ENCODE measurements around the gene MYCBP2. TPM values are rescaled to one million over a fixed set of nuclear protein-coding genes. Genes with fewer than 3 reads are reported as not detected.
"Not testable (repeated sequence)": the region's sequence is repeated elsewhere in the genome, so short reads cannot be mapped to it uniquely, and the experiment has no call there.

The MYCBP2 gene
- total RNA-seq, 1 donor from 2014 or later, result 37.4 TPM

GRCh38 chr13:77290342-77290741 lies 36.6 kb downstream of the MYCBP2 start:
- no peak overlapping the region for H3K4me3 ChIP-seq (ENCODE audit: low read depth, low read length)
- H3K36me3 ChIP-seq (ENCODE audit: control insufficient read depth, insufficient read depth, low read length), result no peaks in the 10 kb centered on the region
- no peak for TF ChIP-seq CTCF (IDR thresholded peaks at IDR 0.05; ENCODE audit: insufficient read depth, low read length, severe bottlenecking)
- peak; percentile 49 for DNase-seq (ENCODE audit: low read depth)
- FAIRE-seq, result no peak
- no peaks in the 10 kb centered on the region for H3K27me3 ChIP-seq (ENCODE audit: control insufficient read depth, insufficient read depth, low read length)

DNA sequence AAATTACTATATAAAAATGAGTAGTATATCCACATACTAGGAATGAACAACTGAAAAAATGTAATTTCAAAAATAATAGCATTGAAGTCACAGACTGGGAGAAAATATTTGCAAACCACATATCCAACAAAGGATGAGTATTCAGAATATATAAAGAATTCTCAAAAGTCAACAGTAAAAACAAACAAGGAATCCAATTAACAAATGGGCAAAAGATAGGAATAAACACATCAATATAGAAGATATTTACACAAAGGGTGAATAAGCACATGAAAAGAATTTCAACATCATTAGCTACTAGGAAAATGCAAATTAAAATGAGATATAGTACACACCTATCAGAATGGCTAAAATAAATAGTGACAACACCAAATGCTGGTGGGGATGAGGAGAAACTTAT lies 37.0 kb downstream of the MYCBP2 start:
- Histone ChIP-seq H3K4me3 (ENCODE audit: low read depth, low read length) (no peak overlapping the region), H3K36me3 (ENCODE audit: control insufficient read depth, insufficient read depth, low read length) (no peaks in the 10 kb centered on the region), H3K27me3 (ENCODE audit: control insufficient read depth, insufficient read depth, low read length) (no peaks in the 10 kb centered on the region)
- TF ChIP-seq CTCF (IDR thresholded peaks at IDR 0.05; ENCODE audit: insufficient read depth, low read length, severe bottlenecking), result no peak
- FAIRE-seq (no peak), DNase-seq (ENCODE audit: low read depth) (peak; percentile 13)

DNA sequence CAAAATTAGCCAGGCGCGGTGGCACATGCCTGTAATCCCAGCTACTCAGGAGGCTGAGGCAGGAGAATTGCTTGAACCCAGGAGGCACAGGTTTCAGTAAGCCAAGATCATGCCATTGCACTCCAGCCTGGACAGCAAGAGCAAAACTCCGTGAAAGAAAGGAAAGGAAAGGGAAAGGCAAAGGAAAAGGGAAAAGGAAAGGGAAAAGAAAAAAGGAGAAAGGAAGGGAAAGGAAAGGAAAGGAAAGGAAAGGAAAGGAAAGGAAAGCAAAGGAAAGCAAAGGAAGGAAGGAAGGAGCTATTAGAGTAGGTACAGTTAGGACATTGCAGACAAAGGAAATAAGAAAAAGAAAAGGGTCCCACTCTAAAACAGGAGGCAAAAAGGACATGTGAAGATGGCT lies 41.3 kb downstream of the MYCBP2 start:
- H3K27me3 ChIP-seq (ENCODE audit: control insufficient read depth, insufficient read depth, low read length); DNase-seq (ENCODE audit: low read depth); FAIRE-seq; H3K36me3 ChIP-seq (ENCODE audit: control insufficient read depth, insufficient read depth, low read length); H3K4me3 ChIP-seq (ENCODE audit: low read depth, low read length): not testable (repeated sequence)

- DNase-seq (ENCODE audit: low read depth), result no peak
- FAIRE-seq, result no peak
- no peak for TF ChIP-seq CTCF (IDR thresholded peaks at IDR 0.05; ENCODE audit: insufficient read depth, low read length, severe bottlenecking)
- no peak overlapping the region for H3K4me3 ChIP-seq (ENCODE audit: low read depth, low read length)
- H3K36me3 ChIP-seq (ENCODE audit: control insufficient read depth, insufficient read depth, low read length), result peaks cover 1% of the 10 kb centered on the region
- no peaks in the 10 kb centered on the region for H3K27me3 ChIP-seq (ENCODE audit: control insufficient read depth, insufficient read depth, low read length)
These were observed 41.8 kb downstream of the MYCBP2 start for GRCh38 chr13:77285098-77285497.

GRCh38 chr13:77274126-77274525 lies 52.8 kb downstream of the MYCBP2 start:
- Histone ChIP-seq H3K4me3 (ENCODE audit: low read depth, low read length) (no peak overlapping the region), H3K36me3 (ENCODE audit: control insufficient read depth, insufficient read depth, low read length) (peaks cover 3% of the 10 kb centered on the region), H3K27me3 (ENCODE audit: control insufficient read depth, insufficient read depth, low read length) (no peaks in the 10 kb centered on the region)
- no peak for TF ChIP-seq CTCF (IDR thresholded peaks at IDR 0.05; ENCODE audit: insufficient read depth, low read length, severe bottlenecking)
- no peak for DNase-seq (ENCODE audit: low read depth)
- FAIRE-seq, result no peak

DNA sequence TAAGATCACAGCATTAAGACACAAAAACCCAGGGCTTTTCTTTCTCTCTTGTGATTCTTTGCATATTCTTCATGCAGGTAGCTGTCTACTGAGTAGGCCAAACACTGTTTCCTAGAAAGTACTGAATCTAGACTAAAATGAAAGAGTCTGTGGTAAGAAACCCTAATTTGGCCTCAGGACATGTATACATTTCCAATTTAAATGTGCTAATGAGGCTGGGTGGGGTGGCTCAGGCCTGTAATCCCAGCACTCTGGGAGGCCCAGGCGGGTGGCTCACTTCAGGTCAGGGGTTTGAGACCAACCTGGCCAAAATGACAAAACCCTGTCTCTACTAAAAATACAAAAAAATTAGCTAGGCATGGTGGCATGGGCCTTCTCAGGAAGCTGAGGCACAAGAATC lies 57.8 kb downstream of the MYCBP2 start:
- no peak for TF ChIP-seq CTCF (IDR thresholded peaks at IDR 0.05; ENCODE audit: insufficient read depth, low read length, severe bottlenecking)
- DNase-seq (ENCODE audit: low read depth) (no peak), FAIRE-seq (no peak)
- no peak overlapping the region for H3K4me3 ChIP-seq (ENCODE audit: low read depth, low read length)
- peaks cover 2% of the 10 kb centered on the region for H3K36me3 ChIP-seq (ENCODE audit: control insufficient read depth, insufficient read depth, low read length)
- H3K27me3 ChIP-seq (ENCODE audit: control insufficient read depth, insufficient read depth, low read length), result no peaks in the 10 kb centered on the region

Data from bronchial epithelial cell (primary cell).